HEK293 (cell line): ENCODE results near the gene TAF15.

Experiments
- CTCF ChIA-PET: fragments of 350-600 bp; formaldehyde crosslinking; extraction: SDS; loops from one replicate; lab custom pipeline; 2021; ENCODE audit warnings: antibody characterized with exemption; lab: Yijun Ruan, JAX
- POLR2A ChIA-PET: fragments of 300-600 bp; formaldehyde crosslinking; extraction: SDS; loops from one replicate; lab custom pipeline; 2020; ENCODE audit warnings: antibody characterized with exemption, inconsistent platforms; lab: Yijun Ruan, JAX
- H3K27ac ChIP-seq: fragments of 200-500 bp; sonication (Bioruptor generic); 2 replicates; pipeline ENCODE4 v1.5.1; 2014; ENCODE audit warnings: low read depth, low read length, control low read depth, inconsistent platforms; ENCODE audit errors: extremely low read depth
- H3K36me3 ChIP-seq, 2 experiments: fragments of 200-500 bp in 1 of 2; sonication (Bioruptor generic) in 1 of 2; 1 replicate in 1 of 2; 2 replicates in 1 of 2; pipeline ENCODE4 v1.5.1; 2014 to 2017; ENCODE audit warnings: inconsistent platforms in 2 of 2, low read length in 2 of 2; ENCODE audit not compliant: control insufficient read depth in 2 of 2, insufficient read depth in 1 of 2
- H3K4me1 ChIP-seq: fragments of 200-500 bp; sonication (Bioruptor generic); 2 replicates; pipeline ENCODE4 v1.5.1; 2014; ENCODE audit warnings: mild to moderate bottlenecking, low read length, inconsistent platforms; ENCODE audit not compliant: control insufficient read depth, insufficient read depth
- H3K4me3 ChIP-seq: 2 replicates; pipeline ENCODE4 v1.5.1; 2011; ENCODE audit warnings: low read depth, mild to moderate bottlenecking, control low read depth, low read length, moderate library complexity
- H3K9me3 ChIP-seq: fragments of 200-500 bp; sonication (Bioruptor generic); 2 replicates; pipeline ENCODE4 v1.5.1; 2014; ENCODE audit warnings: low read depth, low read length, inconsistent platforms; ENCODE audit not compliant: control insufficient read depth, insufficient read depth
- BCL11A ChIP-seq: fragments of 450-650 bp; formaldehyde crosslinking; IDR thresholded peaks from 2 replicates; pipeline ENCODE4 v1.5.1; 2016; ENCODE audit warnings: low read depth, missing biosample characterization, missing genetic modification characterization
- CTCF ChIP-seq: fragments of 450-650 bp; formaldehyde crosslinking; IDR thresholded peaks from 2 replicates; pipeline ENCODE4 v1.5.1; 2016; ENCODE audit warnings: missing biosample characterization, missing genetic modification characterization
- FEZF1 ChIP-seq: fragments of 450-650 bp; formaldehyde crosslinking; IDR thresholded peaks from 2 replicates; pipeline ENCODE4 v1.5.1; 2016; ENCODE audit warnings: missing biosample characterization, missing genetic modification characterization
- INSM2 ChIP-seq: fragments of 450-650 bp; formaldehyde crosslinking; IDR thresholded peaks from 2 replicates; pipeline ENCODE4 v1.5.1; 2016; ENCODE audit warnings: missing biosample characterization, missing genetic modification characterization
- PRDM10 ChIP-seq: fragments of 450-650 bp; formaldehyde crosslinking; IDR thresholded peaks from 2 replicates; pipeline ENCODE4 v1.5.1; 2016; ENCODE audit warnings: missing biosample characterization, missing genetic modification characterization
- ZIC2 ChIP-seq: fragments of 450-650 bp; formaldehyde crosslinking; IDR thresholded peaks from 2 replicates; pipeline ENCODE4 v1.5.1; 2016; ENCODE audit warnings: missing biosample characterization, missing genetic modification characterization
- ZNF239 ChIP-seq: fragments of 450-650 bp; formaldehyde crosslinking; IDR thresholded peaks from 2 replicates; pipeline ENCODE4 v1.5.1; 2016; ENCODE audit warnings: missing biosample characterization, missing genetic modification characterization
- ZNF398 ChIP-seq: fragments of 450-650 bp; formaldehyde crosslinking; IDR thresholded peaks from 2 replicates; pipeline ENCODE4 v1.5.1; 2017; ENCODE audit warnings: missing biosample characterization, missing genetic modification characterization
- ZNF692 ChIP-seq: fragments of 450-650 bp; formaldehyde crosslinking; IDR thresholded peaks from 2 replicates; pipeline ENCODE4 v1.5.1; 2016; ENCODE audit warnings: missing biosample characterization, missing genetic modification characterization

TAF15 gene

GRCh38 chr17:35769895-35770486 is 39.3 kb upstream of the TAF15 start:
- Histone ChIP-seq H3K4me1 (peaks cover 8% of the 10 kb centered on the region; the same call in 1 of the 2 replicates), H3K9me3 (no peaks in the 10 kb centered on the region), H3K4me3 (no peak overlapping the region), H3K27ac (no peak overlapping the region), H3K36me3 (no peaks in the 10 kb centered on the region)
- ChIA-PET POLR2A (interaction anchor here (0.8 to 1.5 kb wide), 3 partner anchors 27 to 39 kb away, joined by 4 to 7 read pairs (median 5); partner anchors contain the start of gene TAF15), CTCF (interaction anchor here (0.5 to 3.8 kb wide), 12 partner anchors 8 to 1378 kb away, joined by 3 to 20 read pairs (median 4); partner anchors contain the start of gene TAF15)
- peak; percentile 38; the same call in 1 of the 2 replicates for TF ChIP-seq CTCF (tag by site-specific recombination)
- no peak for TF ChIP-seq FEZF1 (tag by site-specific recombination)
- TF ChIP-seq PRDM10 (tag by site-specific recombination) = no peak

- ChIA-PET CTCF (interaction anchor here (1.0 kb wide), 1 partner anchor 9 kb away, joined by 4 read pairs; no protein-coding TSS in a partner anchor), POLR2A (no interaction called here)
- H3K4me1 ChIP-seq = peaks cover 10% of the 10 kb centered on the region; the same call in 1 of the 2 replicates
- no peak for TF ChIP-seq BCL11A (tag by site-specific recombination)
- no peak for TF ChIP-seq INSM2
- H3K9me3 ChIP-seq = no peaks in the 10 kb centered on the region
- no peak overlapping the region for H3K4me3 ChIP-seq
- no peak overlapping the region for H3K27ac ChIP-seq
- H3K36me3 ChIP-seq = no peaks in the 10 kb centered on the region
Measured at GRCh38 chr17:35773129-35773528, 36.2 kb upstream of the TAF15 start.

- peak; percentile 41; the same call in 1 of the 2 replicates for TF ChIP-seq ZNF692 (tag by site-specific recombination)
- 0 out of 2 replicates have a peak, but pooled peaks have one; percentile 19 for TF ChIP-seq ZIC2 (tag by site-specific recombination)
- TF ChIP-seq ZNF239 = no peak
- TF ChIP-seq ZNF398 (tag by site-specific recombination) = peak; percentile 30; the same call in 1 of the 2 replicates
- CTCF ChIA-PET = interaction anchor here (1.3 to 2.7 kb wide), 2 partner anchors 10 to 31 kb away, joined by 3 to 26 read pairs; no protein-coding TSS in a partner anchor
- no peak overlapping the region; the same call in 1 of the 2 replicates for H3K27ac ChIP-seq
- H3K9me3 ChIP-seq = no peaks in the 10 kb centered on the region
- peaks cover 10% of the 10 kb centered on the region; the same call in 1 of the 2 replicates for H3K4me1 ChIP-seq
- POLR2A ChIA-PET = interaction anchor here (1.0 kb wide), 1 partner anchor 35 kb away, joined by 5 read pairs; the partner anchor contains the start of gene TAF15
- H3K36me3 ChIP-seq = no peaks in the 10 kb centered on the region
- no peak overlapping the region for H3K4me3 ChIP-seq
Measured at GRCh38 chr17:35773679-35774425, 35.4 kb upstream of the TAF15 start.
